ENCODE data around the gene CPNE5.

CPNE5 gene

GRCh38 chr6:36871686-36872085, 32.4 kb upstream of the CPNE5 start:
- H3K4me1 ChIP-seq (ENCODE audit: insufficient read depth, low read length), result peaks cover 5% of the 10 kb centered on the region; the same call in 1 of the 2 replicates
- H3K4me3 ChIP-seq (ENCODE audit: low read length), result no peak overlapping the region
- no peak overlapping the region for H3K9ac ChIP-seq (ENCODE audit: low read depth, low read length)
- no peaks in the 10 kb centered on the region for H3K27me3 ChIP-seq (ENCODE audit: insufficient read depth, low read length)
- H3K27ac ChIP-seq (ENCODE audit: low read length), result no peak overlapping the region
- H3K9me3 ChIP-seq (ENCODE audit: insufficient read depth, low read depth, low read length), result no peaks in the 10 kb centered on the region
- H3K36me3 ChIP-seq (ENCODE audit: insufficient read depth, low read depth, low read length), result peaks cover 59% of the 10 kb centered on the region

- H3K27me3 ChIP-seq (ENCODE audit: insufficient read depth, low read length), result no peaks in the 10 kb centered on the region
- H3K27ac ChIP-seq (ENCODE audit: low read length), result no peak overlapping the region
- peaks cover 85% of the 10 kb centered on the region for H3K36me3 ChIP-seq (ENCODE audit: insufficient read depth, low read depth, low read length)
- H3K9ac ChIP-seq (ENCODE audit: low read depth, low read length), result no peak overlapping the region
- H3K4me3 ChIP-seq (ENCODE audit: low read length), result no peak overlapping the region
- no peaks in the 10 kb centered on the region for H3K9me3 ChIP-seq (ENCODE audit: insufficient read depth, low read depth, low read length)
- no peaks in the 10 kb centered on the region for H3K4me1 ChIP-seq (ENCODE audit: insufficient read depth, low read length)
Observed at GRCh38 chr6:36867471-36868224, 28.4 kb upstream of the CPNE5 start.

DNA sequence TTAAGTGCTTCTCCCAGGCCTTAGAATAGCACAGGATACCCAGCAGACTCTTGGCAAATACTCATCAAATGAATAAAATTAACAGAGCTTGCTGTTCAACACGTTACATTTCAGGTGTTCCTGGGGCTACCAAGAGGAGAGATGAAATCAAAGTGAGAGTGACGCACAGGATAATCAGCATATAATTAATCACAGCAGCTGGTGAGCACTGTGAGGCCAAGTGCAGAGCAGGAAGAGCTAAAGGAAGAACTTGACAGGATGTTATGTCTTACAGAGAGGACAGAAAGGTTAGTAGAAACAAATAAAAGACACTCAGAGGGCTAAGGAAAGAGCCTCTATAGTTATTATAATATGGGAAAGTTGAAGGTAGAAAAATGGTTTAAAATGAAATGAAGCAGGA, 26.6 kb upstream of the CPNE5 start:
- Histone ChIP-seq H3K27ac (ENCODE audit: low read length) (no peak overlapping the region), H3K9me3 (ENCODE audit: insufficient read depth, low read depth, low read length) (no peaks in the 10 kb centered on the region), H3K36me3 (ENCODE audit: insufficient read depth, low read depth, low read length) (peaks cover 88% of the 10 kb centered on the region), H3K27me3 (ENCODE audit: insufficient read depth, low read length) (no peaks in the 10 kb centered on the region), H3K4me1 (ENCODE audit: insufficient read depth, low read length) (no peaks in the 10 kb centered on the region), H3K4me3 (ENCODE audit: low read length) (no peak overlapping the region), H3K9ac (ENCODE audit: low read depth, low read length) (no peak overlapping the region)

DNA sequence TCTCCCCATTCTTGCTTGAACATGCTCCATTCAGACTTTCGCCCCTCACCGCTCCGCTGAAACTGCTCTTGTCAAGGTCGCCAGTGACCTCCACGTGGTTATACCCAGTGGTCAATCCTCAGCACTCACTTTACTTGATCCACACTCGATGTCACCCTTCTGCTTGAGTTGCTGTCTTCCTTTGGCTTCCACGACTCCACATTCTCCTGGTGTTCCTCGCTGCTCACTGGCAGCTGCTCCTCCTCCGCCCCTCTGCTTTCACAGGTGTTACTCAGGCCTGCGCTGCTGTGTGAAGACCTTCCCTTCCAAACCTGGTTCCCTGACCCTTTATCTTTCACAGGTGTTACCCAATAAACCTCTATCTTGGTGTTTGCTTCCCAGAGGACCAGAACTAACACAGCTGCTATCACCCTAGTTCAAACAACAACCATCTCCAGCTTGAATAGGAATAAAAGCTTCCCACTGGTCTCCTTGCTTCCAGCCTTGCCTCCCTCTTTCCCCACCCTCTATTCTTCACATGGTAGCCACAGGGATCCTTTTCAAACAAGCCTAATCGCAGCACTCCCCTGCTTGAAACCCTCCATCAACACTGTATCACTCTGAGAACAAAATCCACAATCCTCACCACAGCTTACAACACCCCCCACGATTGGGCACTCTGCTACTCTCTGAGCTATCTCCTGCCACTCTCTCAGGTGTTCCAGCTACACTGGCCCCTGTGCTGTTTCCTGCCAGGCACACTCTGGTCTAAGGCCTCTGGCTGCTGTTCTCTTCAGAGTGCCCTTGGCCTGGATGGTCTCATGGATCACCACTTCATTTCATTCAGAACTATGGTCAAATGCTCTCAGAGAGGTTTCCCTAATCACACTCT, 24.7 kb upstream of the CPNE5 start:
- no peaks in the 10 kb centered on the region for H3K9me3 ChIP-seq (ENCODE audit: insufficient read depth, low read depth, low read length)
- peaks cover 78% of the 10 kb centered on the region for H3K36me3 ChIP-seq (ENCODE audit: insufficient read depth, low read depth, low read length)
- H3K4me3 ChIP-seq (ENCODE audit: low read length), result no peak overlapping the region
- H3K4me1 ChIP-seq (ENCODE audit: insufficient read depth, low read length), result peaks cover 4% of the 10 kb centered on the region; the same call in 1 of the 2 replicates
- H3K27ac ChIP-seq (ENCODE audit: low read length), result no peak overlapping the region
- no peak overlapping the region for H3K9ac ChIP-seq (ENCODE audit: low read depth, low read length)
- no peaks in the 10 kb centered on the region for H3K27me3 ChIP-seq (ENCODE audit: insufficient read depth, low read length)

- Histone ChIP-seq H3K36me3 (ENCODE audit: insufficient read depth, low read depth, low read length) (peaks cover 71% of the 10 kb centered on the region), H3K9ac (ENCODE audit: low read depth, low read length) (no peak overlapping the region)
Observed at GRCh38 chr6:36862848-36863382, 23.7 kb upstream of the CPNE5 start.

DNA sequence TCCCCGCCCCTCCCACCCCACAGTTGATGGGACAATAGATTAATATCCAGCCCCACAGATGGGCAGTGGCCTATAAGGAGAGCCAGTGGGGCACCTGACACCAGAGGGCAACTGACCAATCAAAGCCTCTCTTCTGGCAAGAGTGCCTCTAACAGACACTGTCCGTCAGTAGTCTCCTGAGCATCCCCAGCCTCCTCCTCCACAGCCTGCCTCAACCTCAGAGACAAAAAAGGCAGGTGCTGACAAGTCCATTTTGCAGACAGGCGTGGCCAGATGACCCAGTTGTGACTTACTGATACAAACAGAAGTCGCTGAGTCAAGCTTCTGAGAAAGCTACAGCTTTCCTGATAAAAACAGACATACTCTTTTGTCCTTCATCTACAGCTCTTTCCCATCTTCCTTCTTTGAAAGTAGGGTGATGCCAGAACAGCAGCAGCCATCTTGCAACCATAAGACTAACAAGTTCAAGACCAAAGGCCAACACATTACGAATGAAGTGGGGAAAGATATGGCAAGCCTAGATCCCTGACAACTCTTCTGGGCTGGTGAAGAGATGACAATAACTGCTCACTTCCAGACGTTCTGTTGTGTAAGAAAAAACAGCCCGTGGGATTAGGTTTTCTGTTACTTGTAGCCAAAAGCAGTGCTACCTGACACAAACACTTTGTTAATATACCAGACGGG, 23.1 kb upstream of the CPNE5 start:
- H3K9me3 ChIP-seq (ENCODE audit: insufficient read depth, low read depth, low read length), result no peaks in the 10 kb centered on the region
- peaks cover 13% of the 10 kb centered on the region; the same call in 1 of the 2 replicates for H3K4me1 ChIP-seq (ENCODE audit: insufficient read depth, low read length)
- H3K27ac ChIP-seq (ENCODE audit: low read length), result no peak overlapping the region
- no peak overlapping the region for H3K4me3 ChIP-seq (ENCODE audit: low read length)
- peaks cover 70% of the 10 kb centered on the region for H3K36me3 ChIP-seq (ENCODE audit: insufficient read depth, low read depth, low read length)
- H3K9ac ChIP-seq (ENCODE audit: low read depth, low read length), result no peak overlapping the region
- no peaks in the 10 kb centered on the region for H3K27me3 ChIP-seq (ENCODE audit: insufficient read depth, low read length)

More at GRCh38 chr6:36862848-36863382, 23.7 kb upstream of the CPNE5 start:
- Histone ChIP-seq H3K4me3 (ENCODE audit: low read length) (no peak overlapping the region), H3K27ac (ENCODE audit: low read length) (no peak overlapping the region), H3K4me1 (ENCODE audit: insufficient read depth, low read length) (peaks cover 13% of the 10 kb centered on the region; the same call in 1 of the 2 replicates), H3K27me3 (ENCODE audit: insufficient read depth, low read length) (no peaks in the 10 kb centered on the region), H3K9me3 (ENCODE audit: insufficient read depth, low read depth, low read length) (no peaks in the 10 kb centered on the region)

DNA sequence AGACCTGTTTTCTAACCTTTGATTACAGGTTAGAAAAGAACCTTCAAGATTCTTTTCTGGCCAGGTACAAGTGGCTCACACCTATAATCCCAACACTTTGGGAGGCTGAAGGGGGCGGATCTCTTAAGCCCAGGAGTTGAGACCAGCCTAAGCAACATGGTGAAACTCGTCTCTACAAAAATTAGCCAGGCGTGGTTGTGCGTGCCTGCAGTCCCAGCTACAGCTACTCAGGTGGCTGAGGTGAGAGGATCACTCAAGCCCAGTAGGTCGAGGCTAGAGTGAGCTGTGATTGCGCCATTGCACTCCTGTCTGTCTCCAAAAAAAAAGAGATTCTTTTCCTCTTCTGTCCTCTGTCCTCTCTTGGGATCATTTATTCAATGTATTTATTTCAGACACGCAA, 20.9 kb upstream of the CPNE5 start:
- Histone ChIP-seq H3K9me3 (ENCODE audit: insufficient read depth, low read depth, low read length) (no peaks in the 10 kb centered on the region), H3K4me3 (ENCODE audit: low read length) (no peak overlapping the region), H3K4me1 (ENCODE audit: insufficient read depth, low read length) (peaks cover 13% of the 10 kb centered on the region; the same call in 1 of the 2 replicates), H3K27me3 (ENCODE audit: insufficient read depth, low read length) (no peaks in the 10 kb centered on the region), H3K27ac (ENCODE audit: low read length) (no peak overlapping the region), H3K36me3 (ENCODE audit: insufficient read depth, low read depth, low read length) (peaks cover 68% of the 10 kb centered on the region), H3K9ac (ENCODE audit: low read depth, low read length) (no peak overlapping the region)

DNA sequence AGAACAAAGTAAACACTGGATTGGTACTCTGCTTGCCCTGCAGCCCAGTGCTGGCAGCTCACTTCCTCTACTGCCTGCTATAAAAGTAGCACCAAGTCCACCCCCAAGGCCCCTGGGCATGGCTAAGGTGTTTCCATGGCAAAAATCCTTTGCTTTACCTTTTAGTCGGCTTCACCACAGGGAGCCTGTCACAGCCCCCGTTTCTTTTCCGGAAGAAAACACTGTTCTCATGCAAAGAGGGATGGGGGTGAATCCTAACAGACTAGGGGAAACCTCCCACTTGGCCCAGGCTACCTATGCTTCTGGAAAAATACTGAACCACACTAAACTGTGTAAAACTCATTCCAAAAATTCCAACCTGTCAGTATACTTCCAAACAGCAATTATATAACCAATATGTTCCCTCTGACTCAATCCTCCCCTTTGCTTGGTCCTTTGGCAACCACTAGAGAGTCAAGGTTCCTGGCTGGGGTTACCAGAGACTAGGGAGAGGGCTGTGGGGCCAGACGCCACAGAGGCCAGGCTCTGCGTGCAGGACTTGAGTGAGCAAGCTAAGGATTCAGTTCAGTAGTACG, 19.2 kb upstream of the CPNE5 start:
- H3K4me1 ChIP-seq (ENCODE audit: insufficient read depth, low read length), result peaks cover 13% of the 10 kb centered on the region; the same call in 1 of the 2 replicates
- H3K27ac ChIP-seq (ENCODE audit: low read length), result peak overlapping the region; percentile 89
- H3K4me3 ChIP-seq (ENCODE audit: low read length), result peak overlapping the region; percentile 41; the same call in 1 of the 2 replicates
- no peaks in the 10 kb centered on the region for H3K9me3 ChIP-seq (ENCODE audit: insufficient read depth, low read depth, low read length)
- H3K9ac ChIP-seq (ENCODE audit: low read depth, low read length), result peak overlapping the region; percentile 39; the same call in 1 of the 2 replicates
- peaks cover 74% of the 10 kb centered on the region for H3K36me3 ChIP-seq (ENCODE audit: insufficient read depth, low read depth, low read length)
- no peaks in the 10 kb centered on the region for H3K27me3 ChIP-seq (ENCODE audit: insufficient read depth, low read length)

GRCh38 chr6:36857325-36857724, 18.1 kb upstream of the CPNE5 start:
- Histone ChIP-seq H3K9me3 (ENCODE audit: insufficient read depth, low read depth, low read length) (no peaks in the 10 kb centered on the region), H3K9ac (ENCODE audit: low read depth, low read length) (no peak overlapping the region), H3K27ac (ENCODE audit: low read length) (no peak overlapping the region), H3K4me3 (ENCODE audit: low read length) (no peak overlapping the region), H3K4me1 (ENCODE audit: insufficient read depth, low read length) (peaks cover 13% of the 10 kb centered on the region; the same call in 1 of the 2 replicates), H3K27me3 (ENCODE audit: insufficient read depth, low read length) (no peaks in the 10 kb centered on the region), H3K36me3 (ENCODE audit: insufficient read depth, low read depth, low read length) (peaks cover 74% of the 10 kb centered on the region)

DNA sequence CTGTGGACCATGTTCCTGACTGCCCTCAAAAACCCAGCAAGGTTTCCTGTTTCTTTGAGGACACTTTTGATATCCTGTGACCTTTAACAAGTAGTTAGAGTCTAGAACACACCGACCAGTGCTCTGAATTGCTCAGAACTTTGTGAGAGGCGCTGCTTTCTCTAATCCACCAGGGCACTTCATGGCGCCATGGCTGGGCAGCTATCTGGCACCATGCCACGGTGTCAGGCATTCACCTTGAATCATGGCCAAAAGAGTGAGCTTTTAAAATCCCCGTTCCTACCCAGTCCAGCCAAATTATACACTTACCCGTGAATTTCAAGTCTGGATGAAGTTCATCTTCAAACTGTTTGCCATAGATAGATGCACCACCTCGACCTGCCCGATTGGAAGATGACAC, 17.0 kb upstream of the CPNE5 start:
- Histone ChIP-seq H3K27me3 (ENCODE audit: insufficient read depth, low read length) (no peaks in the 10 kb centered on the region), H3K9me3 (ENCODE audit: insufficient read depth, low read depth, low read length) (no peaks in the 10 kb centered on the region), H3K4me1 (ENCODE audit: insufficient read depth, low read length) (peaks cover 13% of the 10 kb centered on the region; the same call in 1 of the 2 replicates), H3K27ac (ENCODE audit: low read length) (no peak overlapping the region), H3K9ac (ENCODE audit: low read depth, low read length) (no peak overlapping the region), H3K36me3 (ENCODE audit: insufficient read depth, low read depth, low read length) (peaks cover 75% of the 10 kb centered on the region), H3K4me3 (ENCODE audit: low read length) (no peak overlapping the region)

DNA sequence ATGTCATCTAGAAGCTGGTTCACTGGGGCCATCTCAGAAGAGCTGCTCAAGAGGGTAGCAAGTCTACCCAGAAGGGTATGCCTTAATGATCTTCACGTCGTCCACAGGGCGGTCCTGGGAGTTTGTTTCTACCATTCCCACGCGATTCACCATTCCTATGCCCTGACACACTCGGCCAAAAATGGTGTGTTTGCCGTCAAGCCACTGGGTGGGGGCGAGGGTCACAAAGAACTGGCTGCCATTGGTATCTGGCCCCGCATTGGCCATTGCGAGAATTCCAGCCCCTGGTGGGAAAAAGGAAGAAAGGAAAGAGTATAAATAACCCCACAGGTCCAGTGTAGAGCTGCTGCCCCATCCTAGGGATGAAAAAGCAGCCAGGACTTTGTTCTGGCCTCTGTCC, 16.5 kb upstream of the CPNE5 start:
- Histone ChIP-seq H3K4me1 (ENCODE audit: insufficient read depth, low read length) (peaks cover 13% of the 10 kb centered on the region; the same call in 1 of the 2 replicates), H3K9me3 (ENCODE audit: insufficient read depth, low read depth, low read length) (no peaks in the 10 kb centered on the region), H3K9ac (ENCODE audit: low read depth, low read length) (no peak overlapping the region), H3K27me3 (ENCODE audit: insufficient read depth, low read length) (no peaks in the 10 kb centered on the region), H3K4me3 (ENCODE audit: low read length) (no peak overlapping the region), H3K36me3 (ENCODE audit: insufficient read depth, low read depth, low read length) (peaks cover 70% of the 10 kb centered on the region), H3K27ac (ENCODE audit: low read length) (no peak overlapping the region)
